ENCODE measurements around the gene CCNK. TPM values are rescaled to one million over a fixed set of nuclear protein-coding genes. Genes with fewer than 3 reads are reported as not detected.
A peak's percentile ranks its signal among the peaks of the same experiment; 100 is the strongest.

The CCNK gene
- total RNA-seq, 1 donor from 2014 or later: 79.8 TPM

DNA sequence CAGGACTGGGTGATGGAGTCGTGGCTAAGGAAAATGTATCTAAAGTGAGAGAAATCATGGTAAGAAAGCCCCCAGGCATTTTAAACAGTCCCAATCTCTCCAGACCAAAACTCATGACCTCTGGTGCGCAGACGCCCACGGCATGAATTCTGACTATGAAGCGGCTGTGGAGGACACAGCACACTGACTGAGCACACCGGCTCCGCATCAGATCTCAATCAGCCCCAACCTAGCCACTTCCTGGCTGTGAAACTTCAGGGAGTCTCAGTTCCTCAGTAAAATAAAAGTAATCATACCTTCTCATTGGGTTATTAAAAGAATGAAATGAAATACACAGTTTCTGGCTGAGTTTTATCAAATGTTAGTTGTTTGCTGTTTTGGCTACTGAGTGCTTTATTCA, 39.3 kb upstream of the CCNK start:
- TF ChIP-seq, protein P1, sequence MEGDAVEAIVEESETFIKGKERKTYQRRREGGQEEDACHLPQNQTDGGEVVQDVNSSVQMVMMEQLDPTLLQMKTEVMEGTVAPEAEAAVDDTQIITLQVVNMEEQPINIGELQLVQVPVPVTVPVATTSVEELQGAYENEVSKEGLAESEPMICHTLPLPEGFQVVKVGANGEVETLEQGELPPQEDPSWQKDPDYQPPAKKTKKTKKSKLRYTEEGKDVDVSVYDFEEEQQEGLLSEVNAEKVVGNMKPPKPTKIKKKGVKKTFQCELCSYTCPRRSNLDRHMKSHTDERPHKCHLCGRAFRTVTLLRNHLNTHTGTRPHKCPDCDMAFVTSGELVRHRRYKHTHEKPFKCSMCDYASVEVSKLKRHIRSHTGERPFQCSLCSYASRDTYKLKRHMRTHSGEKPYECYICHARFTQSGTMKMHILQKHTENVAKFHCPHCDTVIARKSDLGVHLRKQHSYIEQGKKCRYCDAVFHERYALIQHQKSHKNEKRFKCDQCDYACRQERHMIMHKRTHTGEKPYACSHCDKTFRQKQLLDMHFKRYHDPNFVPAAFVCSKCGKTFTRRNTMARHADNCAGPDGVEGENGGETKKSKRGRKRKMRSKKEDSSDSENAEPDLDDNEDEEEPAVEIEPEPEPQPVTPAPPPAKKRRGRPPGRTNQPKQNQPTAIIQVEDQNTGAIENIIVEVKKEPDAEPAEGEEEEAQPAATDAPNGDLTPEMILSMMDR (IDR thresholded peaks at IDR 0.05; ENCODE audit: unreplicated experiment): no peak
- DNase-seq (ENCODE audit: low spot score): no peak
- H3K9me3 Mint-ChIP-seq (ENCODE audit: unreplicated experiment): no peaks in the 10 kb centered on the region
- H3K36me3 Mint-ChIP-seq (ENCODE audit: low read depth, unreplicated experiment): peaks cover 25% of the 10 kb centered on the region
- peaks cover 1% of the 10 kb centered on the region for H3K27me3 Mint-ChIP-seq (ENCODE audit: unreplicated experiment)
- peaks cover 11% of the 10 kb centered on the region for H3K4me1 Mint-ChIP-seq (ENCODE audit: unreplicated experiment)
- H3K4me3 Mint-ChIP-seq (ENCODE audit: unreplicated experiment): no peak overlapping the region
- no peak overlapping the region for H3K27ac Mint-ChIP-seq (ENCODE audit: unreplicated experiment)

DNA sequence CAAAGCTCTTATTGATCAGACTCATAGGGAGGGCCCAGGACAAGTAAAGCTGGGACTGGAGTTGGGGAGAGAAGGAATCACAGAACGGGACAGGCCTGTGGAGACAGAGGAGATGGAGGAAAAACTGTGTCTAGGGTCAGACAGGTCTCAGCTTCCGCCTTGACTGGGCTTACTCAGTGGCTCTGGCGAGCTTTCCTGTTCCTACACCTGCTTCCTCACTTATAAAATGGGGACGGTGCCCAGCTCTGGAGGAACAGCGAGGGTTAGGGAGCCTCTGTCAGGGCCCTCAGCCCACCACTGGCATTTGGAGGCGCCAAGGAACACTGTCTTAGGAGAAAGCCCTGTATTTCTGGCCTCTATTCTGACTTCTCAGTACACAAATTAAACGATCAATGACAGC, 35.3 kb upstream of the CCNK start:
- TF ChIP-seq, protein P1 (IDR thresholded peaks at IDR 0.05; ENCODE audit: unreplicated experiment): no peak
- Mint-ChIP-seq H3K4me3 (ENCODE audit: unreplicated experiment) (no peak overlapping the region), H3K27me3 (ENCODE audit: unreplicated experiment) (no peaks in the 10 kb centered on the region), H3K27ac (ENCODE audit: unreplicated experiment) (peak overlapping the region; percentile 25), H3K9me3 (ENCODE audit: unreplicated experiment) (no peaks in the 10 kb centered on the region), H3K36me3 (ENCODE audit: low read depth, unreplicated experiment) (peaks cover 18% of the 10 kb centered on the region), H3K4me1 (ENCODE audit: unreplicated experiment) (peaks cover 8% of the 10 kb centered on the region)
- no peak for DNase-seq (ENCODE audit: low spot score)

DNA sequence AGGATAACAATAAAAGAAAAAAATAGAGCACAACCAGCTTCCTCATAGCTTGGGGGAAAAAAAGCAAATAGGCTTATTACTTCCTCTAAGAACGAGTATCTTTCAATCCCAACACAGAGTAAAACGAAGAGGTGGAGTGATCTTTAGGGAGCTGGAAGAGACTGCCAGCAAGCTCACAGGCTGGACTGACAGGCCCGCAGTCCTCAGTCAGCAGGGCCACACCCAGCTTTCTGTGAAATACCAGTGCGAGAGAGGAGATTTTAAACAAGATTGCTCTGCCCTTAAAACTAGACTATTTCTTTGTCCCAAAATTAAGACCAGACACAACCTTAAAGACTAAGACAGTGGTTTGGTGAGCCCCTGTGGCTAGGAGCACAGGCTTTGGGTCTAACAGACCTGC, 33.5 kb upstream of the CCNK start:
- H3K9me3 Mint-ChIP-seq (ENCODE audit: unreplicated experiment): no peaks in the 10 kb centered on the region
- TF ChIP-seq, protein P1 (IDR thresholded peaks at IDR 0.05; ENCODE audit: unreplicated experiment): no peak
- peaks cover 9% of the 10 kb centered on the region for H3K36me3 Mint-ChIP-seq (ENCODE audit: low read depth, unreplicated experiment)
- no peaks in the 10 kb centered on the region for H3K27me3 Mint-ChIP-seq (ENCODE audit: unreplicated experiment)
- peaks cover 8% of the 10 kb centered on the region for H3K4me1 Mint-ChIP-seq (ENCODE audit: unreplicated experiment)
- no peak overlapping the region for H3K27ac Mint-ChIP-seq (ENCODE audit: unreplicated experiment)
- DNase-seq (ENCODE audit: low spot score): no peak
- H3K4me3 Mint-ChIP-seq (ENCODE audit: unreplicated experiment): no peak overlapping the region

DNA sequence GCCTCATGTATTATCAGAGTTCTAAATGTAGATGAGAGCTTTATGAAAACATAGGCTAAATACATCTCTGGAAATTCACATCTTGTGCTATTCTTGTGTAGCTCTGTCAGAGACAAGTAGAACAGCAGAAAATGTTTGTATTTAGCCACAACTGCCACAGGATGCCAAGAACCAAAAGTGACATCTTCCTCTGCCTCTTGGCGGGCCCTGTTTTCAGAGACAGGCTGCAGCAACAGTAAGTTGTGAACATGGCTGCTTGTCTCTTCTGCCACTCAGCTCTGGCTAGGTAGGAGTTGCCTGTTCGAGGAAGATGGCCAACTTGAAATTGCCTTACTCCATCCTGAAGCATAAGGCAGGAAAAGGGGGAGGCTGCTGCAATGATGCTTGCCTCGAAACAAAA, 30.9 kb upstream of the CCNK start:
- no peak for DNase-seq (ENCODE audit: low spot score)
- Mint-ChIP-seq H3K4me1 (ENCODE audit: unreplicated experiment) (peaks cover 8% of the 10 kb centered on the region), H3K27ac (ENCODE audit: unreplicated experiment) (no peak overlapping the region), H3K9me3 (ENCODE audit: unreplicated experiment) (no peaks in the 10 kb centered on the region), H3K27me3 (ENCODE audit: unreplicated experiment) (peaks cover 2% of the 10 kb centered on the region), H3K4me3 (ENCODE audit: unreplicated experiment) (no peak overlapping the region), H3K36me3 (ENCODE audit: low read depth, unreplicated experiment) (peaks cover 7% of the 10 kb centered on the region)
- TF ChIP-seq, protein P1 (IDR thresholded peaks at IDR 0.05; ENCODE audit: unreplicated experiment): no peak

DNA sequence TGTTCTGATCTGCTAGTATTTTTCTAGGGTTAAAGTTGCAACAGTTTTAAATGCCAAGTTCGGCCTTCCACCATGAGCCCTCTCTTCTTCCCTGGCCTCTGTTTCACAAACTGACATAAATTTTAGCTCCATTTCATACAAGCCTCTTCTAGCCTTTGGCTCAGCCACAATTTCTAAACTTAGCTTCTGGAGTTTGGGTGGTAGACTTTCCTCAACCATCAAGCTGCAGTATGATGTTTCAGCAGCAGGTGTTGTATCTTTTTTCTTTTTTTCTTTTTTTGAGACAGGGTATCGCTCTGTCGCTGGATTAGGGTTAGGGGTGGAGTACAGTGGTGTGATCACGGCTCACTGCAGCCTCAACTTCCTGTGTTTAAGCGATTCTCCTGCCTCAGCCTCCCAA, 30.0 kb upstream of the CCNK start:
- peaks cover 2% of the 10 kb centered on the region for H3K27me3 Mint-ChIP-seq (ENCODE audit: unreplicated experiment)
- H3K36me3 Mint-ChIP-seq (ENCODE audit: low read depth, unreplicated experiment): peaks cover 9% of the 10 kb centered on the region
- peaks cover 5% of the 10 kb centered on the region for H3K4me1 Mint-ChIP-seq (ENCODE audit: unreplicated experiment)
- TF ChIP-seq, protein P1 (IDR thresholded peaks at IDR 0.05; ENCODE audit: unreplicated experiment): no peak
- H3K9me3 Mint-ChIP-seq (ENCODE audit: unreplicated experiment): no peaks in the 10 kb centered on the region
- no peak overlapping the region for H3K27ac Mint-ChIP-seq (ENCODE audit: unreplicated experiment)
- no peak for DNase-seq (ENCODE audit: low spot score)
- H3K4me3 Mint-ChIP-seq (ENCODE audit: unreplicated experiment): no peak overlapping the region

All from endothelial cell (in vitro differentiated cells).